Measurements from ENCODE around the gene RAD51B.

Gene RAD51B

DNA sequence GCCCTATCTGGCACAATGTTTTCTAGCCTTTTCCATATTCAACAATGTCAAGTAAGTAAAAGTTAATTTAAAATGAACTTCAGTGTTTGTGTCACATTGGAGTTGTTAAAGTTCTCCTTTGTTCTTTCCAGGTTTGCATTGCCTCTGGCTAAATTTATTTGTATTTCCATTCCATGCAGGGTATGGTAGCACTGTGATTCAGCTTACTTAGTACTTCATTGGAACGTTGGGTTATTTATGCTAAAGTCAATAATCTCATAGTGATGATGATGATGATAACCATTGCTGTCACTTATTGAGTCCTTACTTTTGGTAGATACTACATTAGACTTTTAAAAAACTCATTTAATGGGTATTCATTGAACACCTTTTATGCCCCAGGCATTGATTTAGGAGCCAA lies 286.9 kb downstream of the RAD51B start:
- no peak for DNase-seq (ENCODE audit: low read depth in 1 of 2, low spot score in 1 of 2)
- H3K4me3 ChIP-seq (replicated peaks; ENCODE audit: insufficient read depth, low read length): no peak overlapping the region
- H3K27me3 ChIP-seq (ENCODE audit: insufficient read depth, poor library complexity, severe bottlenecking): no peaks in the 10 kb centered on the region
- TF ChIP-seq SPI1 (IDR thresholded peaks at IDR 0.05; ENCODE audit: borderline replicate concordance, low read depth) (no peak), POLR2AphosphoS5 (IDR thresholded peaks at IDR 0.05; ENCODE audit: low read depth) (no peak), GABPA (IDR thresholded peaks at IDR 0.05; ENCODE audit: low read depth) (no peak)
- TF ChIP-seq, protein P1, sequence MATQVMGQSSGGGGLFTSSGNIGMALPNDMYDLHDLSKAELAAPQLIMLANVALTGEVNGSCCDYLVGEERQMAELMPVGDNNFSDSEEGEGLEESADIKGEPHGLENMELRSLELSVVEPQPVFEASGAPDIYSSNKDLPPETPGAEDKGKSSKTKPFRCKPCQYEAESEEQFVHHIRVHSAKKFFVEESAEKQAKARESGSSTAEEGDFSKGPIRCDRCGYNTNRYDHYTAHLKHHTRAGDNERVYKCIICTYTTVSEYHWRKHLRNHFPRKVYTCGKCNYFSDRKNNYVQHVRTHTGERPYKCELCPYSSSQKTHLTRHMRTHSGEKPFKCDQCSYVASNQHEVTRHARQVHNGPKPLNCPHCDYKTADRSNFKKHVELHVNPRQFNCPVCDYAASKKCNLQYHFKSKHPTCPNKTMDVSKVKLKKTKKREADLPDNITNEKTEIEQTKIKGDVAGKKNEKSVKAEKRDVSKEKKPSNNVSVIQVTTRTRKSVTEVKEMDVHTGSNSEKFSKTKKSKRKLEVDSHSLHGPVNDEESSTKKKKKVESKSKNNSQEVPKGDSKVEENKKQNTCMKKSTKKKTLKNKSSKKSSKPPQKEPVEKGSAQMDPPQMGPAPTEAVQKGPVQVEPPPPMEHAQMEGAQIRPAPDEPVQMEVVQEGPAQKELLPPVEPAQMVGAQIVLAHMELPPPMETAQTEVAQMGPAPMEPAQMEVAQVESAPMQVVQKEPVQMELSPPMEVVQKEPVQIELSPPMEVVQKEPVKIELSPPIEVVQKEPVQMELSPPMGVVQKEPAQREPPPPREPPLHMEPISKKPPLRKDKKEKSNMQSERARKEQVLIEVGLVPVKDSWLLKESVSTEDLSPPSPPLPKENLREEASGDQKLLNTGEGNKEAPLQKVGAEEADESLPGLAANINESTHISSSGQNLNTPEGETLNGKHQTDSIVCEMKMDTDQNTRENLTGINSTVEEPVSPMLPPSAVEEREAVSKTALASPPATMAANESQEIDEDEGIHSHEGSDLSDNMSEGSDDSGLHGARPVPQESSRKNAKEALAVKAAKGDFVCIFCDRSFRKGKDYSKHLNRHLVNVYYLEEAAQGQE (IDR thresholded peaks at IDR 0.05; ENCODE audit: insufficient replicate concordance, low read depth): no peak
- TF ChIP-seq, protein P2, sequence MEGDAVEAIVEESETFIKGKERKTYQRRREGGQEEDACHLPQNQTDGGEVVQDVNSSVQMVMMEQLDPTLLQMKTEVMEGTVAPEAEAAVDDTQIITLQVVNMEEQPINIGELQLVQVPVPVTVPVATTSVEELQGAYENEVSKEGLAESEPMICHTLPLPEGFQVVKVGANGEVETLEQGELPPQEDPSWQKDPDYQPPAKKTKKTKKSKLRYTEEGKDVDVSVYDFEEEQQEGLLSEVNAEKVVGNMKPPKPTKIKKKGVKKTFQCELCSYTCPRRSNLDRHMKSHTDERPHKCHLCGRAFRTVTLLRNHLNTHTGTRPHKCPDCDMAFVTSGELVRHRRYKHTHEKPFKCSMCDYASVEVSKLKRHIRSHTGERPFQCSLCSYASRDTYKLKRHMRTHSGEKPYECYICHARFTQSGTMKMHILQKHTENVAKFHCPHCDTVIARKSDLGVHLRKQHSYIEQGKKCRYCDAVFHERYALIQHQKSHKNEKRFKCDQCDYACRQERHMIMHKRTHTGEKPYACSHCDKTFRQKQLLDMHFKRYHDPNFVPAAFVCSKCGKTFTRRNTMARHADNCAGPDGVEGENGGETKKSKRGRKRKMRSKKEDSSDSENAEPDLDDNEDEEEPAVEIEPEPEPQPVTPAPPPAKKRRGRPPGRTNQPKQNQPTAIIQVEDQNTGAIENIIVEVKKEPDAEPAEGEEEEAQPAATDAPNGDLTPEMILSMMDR (IDR thresholded peaks at IDR 0.05; ENCODE audit: insufficient read depth, low read length): no peak
- H3K27ac ChIP-seq (replicated peaks): no peak overlapping the region

DNA sequence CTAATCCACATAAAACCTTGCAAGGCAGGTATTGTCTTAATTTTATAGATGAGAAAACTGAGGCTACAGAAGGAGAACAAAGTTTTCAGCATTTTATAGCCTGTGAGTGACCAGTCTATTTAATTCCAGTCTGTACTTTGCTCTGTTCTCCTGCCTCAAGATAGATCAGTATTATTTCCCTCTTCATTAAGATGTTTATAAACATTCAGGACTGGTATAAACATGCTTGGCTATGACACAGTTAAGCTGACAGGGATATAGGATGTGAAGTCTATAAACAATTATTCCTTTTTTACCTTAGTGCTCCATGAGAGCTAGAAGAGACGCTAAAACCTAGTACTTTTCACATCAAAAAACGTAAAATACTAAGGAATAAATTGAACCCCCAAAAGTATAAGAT lies 287.3 kb downstream of the RAD51B start:
- Histone ChIP-seq H3K27me3 (ENCODE audit: insufficient read depth, poor library complexity, severe bottlenecking) (no peaks in the 10 kb centered on the region), H3K4me3 (replicated peaks; ENCODE audit: insufficient read depth, low read length) (no peak overlapping the region), H3K27ac (replicated peaks) (no peak overlapping the region)
- DNase-seq (ENCODE audit: low read depth in 1 of 2, low spot score in 1 of 2): no peak
- TF ChIP-seq, protein P1 (IDR thresholded peaks at IDR 0.05; ENCODE audit: insufficient replicate concordance, low read depth): no peak
- TF ChIP-seq POLR2AphosphoS5 (IDR thresholded peaks at IDR 0.05; ENCODE audit: low read depth) (no peak), SPI1 (IDR thresholded peaks at IDR 0.05; ENCODE audit: borderline replicate concordance, low read depth) (no peak), GABPA (IDR thresholded peaks at IDR 0.05; ENCODE audit: low read depth) (no peak)
- TF ChIP-seq, protein P2 (IDR thresholded peaks at IDR 0.05; ENCODE audit: insufficient read depth, low read length): no peak

DNA sequence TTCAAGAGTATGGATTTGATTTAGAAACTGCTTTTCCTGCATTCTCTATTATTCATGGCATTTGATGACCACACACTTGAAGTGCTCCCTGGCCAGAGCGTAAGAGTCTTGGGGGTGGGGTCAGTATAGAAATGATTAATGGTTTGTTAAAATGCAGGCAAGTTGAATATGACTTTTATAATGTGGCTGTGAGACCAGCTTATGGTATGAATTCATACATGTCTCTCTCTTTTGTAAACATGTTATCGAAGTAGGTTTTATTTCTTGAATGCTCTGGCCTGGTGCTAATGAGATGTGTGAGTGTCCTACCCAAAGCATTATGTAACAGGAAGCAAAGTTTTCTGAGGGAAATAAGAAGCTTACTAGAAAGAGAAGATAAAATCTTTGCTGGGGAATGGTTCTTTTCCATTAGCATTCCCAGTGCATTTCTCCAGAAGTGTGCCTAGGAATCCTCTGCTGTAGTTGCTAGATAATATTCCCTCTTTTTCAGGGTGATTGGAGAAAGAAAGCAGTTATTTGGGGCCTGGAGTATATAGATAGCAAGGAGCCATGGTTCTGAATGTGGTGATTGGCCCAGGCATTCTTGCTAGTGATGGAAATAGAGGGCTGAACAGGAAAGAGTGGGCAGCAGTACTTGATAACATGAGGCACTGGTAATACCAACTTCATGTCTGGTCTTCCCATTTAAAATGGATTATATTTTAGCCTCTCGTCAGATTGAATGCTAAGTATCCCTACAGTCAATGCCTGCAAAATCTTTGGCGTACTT lies 289.7 kb downstream of the RAD51B start:
- no peaks in the 10 kb centered on the region for H3K27me3 ChIP-seq (ENCODE audit: insufficient read depth, poor library complexity, severe bottlenecking)
- no peak for DNase-seq (ENCODE audit: low read depth in 1 of 2, low spot score in 1 of 2)
- no peak overlapping the region for H3K27ac ChIP-seq (replicated peaks)
- TF ChIP-seq, protein P1 (IDR thresholded peaks at IDR 0.05; ENCODE audit: insufficient replicate concordance, low read depth): no peak
- TF ChIP-seq, protein P2 (IDR thresholded peaks at IDR 0.05; ENCODE audit: insufficient read depth, low read length): no peak
- no peak for TF ChIP-seq POLR2AphosphoS5 (IDR thresholded peaks at IDR 0.05; ENCODE audit: low read depth)
- TF ChIP-seq SPI1 (IDR thresholded peaks at IDR 0.05; ENCODE audit: borderline replicate concordance, low read depth): no peak
- TF ChIP-seq GABPA (IDR thresholded peaks at IDR 0.05; ENCODE audit: low read depth): no peak
- no peak overlapping the region for H3K4me3 ChIP-seq (replicated peaks; ENCODE audit: insufficient read depth, low read length)

Data from HL-60 (cell line).